Smooth muscle cell (in vitro differentiated cells): Measurements from ENCODE around the gene ZFP62. TPM values are rescaled to one million over a fixed set of nuclear protein-coding genes. Genes with fewer than 3 reads are reported as not detected.
"Not testable (repeated sequence)": the region's sequence is repeated elsewhere in the genome, so short reads cannot be mapped to it uniquely, and the experiment has no call there.

Experiments
- DNase-seq: peaks from one replicate; lab custom pipeline; 2025; ENCODE audit not compliant: unreplicated experiment; lab: John Stamatoyannopoulos, UW
- H2AFZ ChIP-seq: fragments of 200-600 bp; sonication (generic); 2 replicates; pipeline ENCODE4 v1.6.0; 2016; ENCODE audit warnings: antibody characterized with exemption, low read depth, mild to moderate bottlenecking
- H3F3A ChIP-seq: fragments of 200-600 bp; sonication (generic); 2 replicates; pipeline ENCODE4 v1.6.0; 2017; ENCODE audit warnings: antibody characterized with exemption, low read depth
- H3K27ac ChIP-seq: fragments of 200-600 bp; sonication (generic); 2 replicates; pipeline ENCODE4 v1.5.1; 2016; ENCODE audit warnings: low read depth, mild to moderate bottlenecking
- H3K27me3 ChIP-seq: fragments of 200-600 bp; sonication (generic); 2 replicates; pipeline ENCODE4 v1.6.1; 2016; ENCODE audit warnings: low read depth, mild to moderate bottlenecking
- H3K36me3 ChIP-seq: fragments of 200-600 bp; sonication (generic); 2 replicates; pipeline ENCODE4 v1.5.1; 2016; ENCODE audit warnings: low read depth
- H3K4me1 ChIP-seq: fragments of 200-600 bp; sonication (generic); 2 replicates; pipeline ENCODE4 v1.5.1; 2016; ENCODE audit warnings: low read depth
- H3K4me2 ChIP-seq: fragments of 200-600 bp; sonication (generic); 2 replicates; pipeline ENCODE4 v1.6.0; 2016; ENCODE audit warnings: mild to moderate bottlenecking
- H3K4me3 ChIP-seq: fragments of 200-600 bp; sonication (generic); 2 replicates; pipeline ENCODE4 v1.5.1; 2016; ENCODE audit warnings: mild to moderate bottlenecking
- H3K79me2 ChIP-seq: fragments of 200-600 bp; sonication (generic); 2 replicates; pipeline ENCODE4 v1.6.0; 2016; ENCODE audit warnings: low read depth, mild to moderate bottlenecking
- H3K9ac ChIP-seq: fragments of 200-600 bp; sonication (generic); 2 replicates; pipeline ENCODE4 v1.6.0; 2016; ENCODE audit warnings: low read depth
- H3K9me3 ChIP-seq: fragments of 200-600 bp; sonication (generic); replicated peaks from 2 replicates; pipeline ENCODE4 v1.5.1; 2016; ENCODE audit warnings: low read depth
- H4K20me1 ChIP-seq: fragments of 200-600 bp; sonication (generic); 2 replicates; pipeline ENCODE4 v1.6.0; 2016; ENCODE audit warnings: low read depth
- WGBS: methylation state at CpG from one replicate; pipeline ENCODE4 v1.1.7; 2016; ENCODE audit warnings: low lambda C conversion rate; 5-methylcytosine and 5-hydroxymethylcytosine counted together
- polyA plus RNA-seq: library from polyadenylated mRNA; unstranded; fragments of >200 nt; fragmentation: Nextera tagmentation; extraction: Ambion mirVana; gene quantifications from 2 replicates; pipeline ENCODE4 v1.2.1, GENCODE V29; 2016
- total RNA-seq: library from RNA; depleted of rRNA; stranded (reverse); fragments of >200 nt; gene quantifications from 2 replicates; pipeline ENCODE4 v1.2.3, GENCODE V29; 2014
- TF ChIP-seq, protein P1 (sequence below): fragments of 200-600 bp; sonication (generic); IDR thresholded peaks from 2 replicates; pipeline ENCODE4 v1.5.1; 2017; ENCODE audit warnings: borderline replicate concordance, mild to moderate bottlenecking, antibody characterized with exemption; ENCODE audit not compliant: insufficient read depth, poor library complexity, severe bottlenecking

Gene ZFP62
- total and polyA plus RNA-seq, 2 experiments from 2014 or later: 6.4 to 9.2 TPM

DNA sequence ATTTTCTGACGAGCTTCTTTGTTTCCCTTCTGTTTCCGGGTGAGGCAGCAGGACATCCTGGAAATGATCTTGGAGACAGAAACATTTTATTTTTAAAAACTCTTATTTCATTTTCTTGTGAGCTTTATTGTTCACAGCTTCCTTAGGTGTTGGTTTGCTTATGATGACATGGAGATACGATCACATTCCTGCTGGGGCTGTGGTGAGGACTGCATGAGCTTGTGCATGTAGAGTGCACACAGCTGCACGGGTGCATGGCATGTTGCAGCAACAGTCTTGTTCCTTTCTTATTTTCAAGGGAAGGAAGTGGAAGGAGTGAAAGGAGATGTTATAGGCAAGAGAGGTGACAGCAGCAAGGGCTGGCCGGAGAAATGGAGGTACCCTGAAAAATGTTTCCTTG lies 39.1 kb upstream of the ZFP62 start:
- TF ChIP-seq, protein P1, sequence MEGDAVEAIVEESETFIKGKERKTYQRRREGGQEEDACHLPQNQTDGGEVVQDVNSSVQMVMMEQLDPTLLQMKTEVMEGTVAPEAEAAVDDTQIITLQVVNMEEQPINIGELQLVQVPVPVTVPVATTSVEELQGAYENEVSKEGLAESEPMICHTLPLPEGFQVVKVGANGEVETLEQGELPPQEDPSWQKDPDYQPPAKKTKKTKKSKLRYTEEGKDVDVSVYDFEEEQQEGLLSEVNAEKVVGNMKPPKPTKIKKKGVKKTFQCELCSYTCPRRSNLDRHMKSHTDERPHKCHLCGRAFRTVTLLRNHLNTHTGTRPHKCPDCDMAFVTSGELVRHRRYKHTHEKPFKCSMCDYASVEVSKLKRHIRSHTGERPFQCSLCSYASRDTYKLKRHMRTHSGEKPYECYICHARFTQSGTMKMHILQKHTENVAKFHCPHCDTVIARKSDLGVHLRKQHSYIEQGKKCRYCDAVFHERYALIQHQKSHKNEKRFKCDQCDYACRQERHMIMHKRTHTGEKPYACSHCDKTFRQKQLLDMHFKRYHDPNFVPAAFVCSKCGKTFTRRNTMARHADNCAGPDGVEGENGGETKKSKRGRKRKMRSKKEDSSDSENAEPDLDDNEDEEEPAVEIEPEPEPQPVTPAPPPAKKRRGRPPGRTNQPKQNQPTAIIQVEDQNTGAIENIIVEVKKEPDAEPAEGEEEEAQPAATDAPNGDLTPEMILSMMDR: no peak
- Histone ChIP-seq H3K9me3 (no peaks in the 10 kb centered on the region), H3K4me1 (no peaks in the 10 kb centered on the region), H3K4me2 (no peak overlapping the region), H3K27ac (no peak overlapping the region), H3K4me3 (no peak overlapping the region), H2AFZ (no peak overlapping the region), H3K36me3 (no peaks in the 10 kb centered on the region), H3K79me2 (no peaks in the 10 kb centered on the region), H4K20me1 (no peaks in the 10 kb centered on the region), H3K9ac (no peak overlapping the region), H3F3A (no peaks in the 10 kb centered on the region), H3K27me3 (no peaks in the 10 kb centered on the region)
- no peak for DNase-seq
- WGBS: 91% methylated on average over 5 of the region's 5 CpGs

DNA sequence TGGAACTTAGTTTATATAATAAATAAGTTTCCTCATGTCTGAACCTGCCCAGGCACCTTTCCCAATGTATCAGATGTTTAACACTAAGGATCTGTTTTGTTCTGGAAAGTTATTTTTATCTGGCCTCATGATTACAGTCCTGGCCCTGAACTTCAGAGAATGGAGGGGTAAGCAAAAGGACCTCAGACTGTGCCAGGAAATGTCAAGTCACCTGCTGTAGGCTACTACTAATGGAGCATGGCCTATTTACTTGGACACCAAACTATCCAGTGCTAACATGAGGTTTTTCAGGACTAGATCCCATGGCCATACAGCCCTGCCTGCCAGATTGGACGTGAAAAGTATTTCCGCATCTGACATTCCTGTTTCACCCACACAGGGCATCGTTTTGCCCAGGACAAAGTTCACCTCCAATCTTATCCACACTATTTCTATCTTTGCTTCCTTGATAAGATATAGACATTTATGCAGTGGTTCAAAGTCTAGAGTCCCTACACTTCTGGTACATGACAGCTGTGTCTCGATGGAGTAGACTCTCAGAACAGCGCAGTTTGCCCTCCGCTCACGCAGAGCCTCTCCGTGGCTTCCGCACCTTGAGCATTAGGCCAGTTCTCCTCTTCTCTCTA lies 37.7 kb upstream of the ZFP62 start, which contains the start of gene BTNL8:
BTNL8 (plus strand) TSS at position 539 of the 626 bp plus-strand sequence. CDS start 152 bp downstream, outside the sequence.
- TF ChIP-seq, protein P1: no peak
- no peak for DNase-seq
- Histone ChIP-seq H3F3A (no peaks in the 10 kb centered on the region), H3K9me3 (no peaks in the 10 kb centered on the region), H3K36me3 (no peaks in the 10 kb centered on the region), H3K4me2 (no peak within 1 kb of the TSS), H3K9ac (no peak within 1 kb of the TSS), H2AFZ (no peak within 1 kb of the TSS), H3K4me1 (no peaks in the 10 kb centered on the region), H3K79me2 (no peaks in the 10 kb centered on the region), H4K20me1 (no peaks in the 10 kb centered on the region), H3K27me3 (no peaks in the 10 kb centered on the region), H3K4me3 (no peak within 1 kb of the TSS), H3K27ac (no peak within 1 kb of the TSS)
- 91% methylated on average over 9 of the region's 9 CpGs for WGBS

DNA sequence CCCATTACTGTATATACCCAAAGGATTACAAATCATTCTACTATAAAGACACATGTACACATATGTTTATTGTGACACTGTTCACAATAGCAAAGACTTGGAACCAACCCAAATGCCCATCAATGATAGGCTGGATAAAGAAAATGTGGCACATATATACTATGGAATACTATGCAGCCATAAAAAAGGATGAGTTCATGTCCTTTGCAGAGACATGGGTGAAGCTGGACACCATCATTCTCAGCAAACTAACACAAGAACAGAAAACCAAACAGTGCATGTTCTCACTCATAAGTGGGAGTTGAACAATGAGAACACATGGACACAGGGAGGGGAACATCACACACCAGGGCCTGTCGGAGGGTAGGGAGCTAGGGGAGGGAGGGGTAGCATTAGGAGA lies 34.3 kb upstream of the ZFP62 start:
- not testable (repeated sequence) for H3K9ac ChIP-seq, DNase-seq, H3K4me1 ChIP-seq, H3K27me3 ChIP-seq, H3K4me2 ChIP-seq, H3F3A ChIP-seq, H3K9me3 ChIP-seq, H2AFZ ChIP-seq, H3K27ac ChIP-seq, H3K79me2 ChIP-seq, H4K20me1 ChIP-seq, H3K4me3 ChIP-seq, H3K36me3 ChIP-seq
- WGBS: 100% methylated on average over 1 of the region's 1 CpG

DNA sequence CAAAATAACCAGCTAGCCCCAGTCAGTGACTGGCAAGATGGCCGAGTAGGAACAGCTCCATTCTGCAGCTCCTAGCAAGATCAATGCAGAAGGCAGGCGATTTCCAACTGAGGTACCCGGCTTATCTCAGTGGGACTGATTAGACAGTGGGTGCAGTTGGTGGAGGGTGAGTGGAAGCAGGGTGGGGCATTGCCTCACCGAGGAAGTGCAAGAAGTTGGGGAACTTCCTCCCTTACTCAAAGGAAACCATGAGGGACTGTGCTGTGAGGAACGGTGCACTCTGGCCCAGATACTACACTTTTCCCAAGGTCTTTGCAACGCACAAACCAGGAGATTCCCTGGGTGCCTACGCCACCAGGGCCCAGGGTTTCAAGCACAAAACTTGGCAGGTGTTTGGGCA lies 28.3 kb upstream of the ZFP62 start:
- H2AFZ ChIP-seq: no peak overlapping the region
- TF ChIP-seq, protein P1: no peak
- no peaks in the 10 kb centered on the region for H3K9me3 ChIP-seq
- H4K20me1 ChIP-seq: no peaks in the 10 kb centered on the region
- H3K27me3 ChIP-seq: no peaks in the 10 kb centered on the region
- no peak for DNase-seq
- WGBS: 79% methylated on average over 7 of the region's 7 CpGs
- H3K4me3 ChIP-seq: no peak overlapping the region
- no peak overlapping the region for H3K9ac ChIP-seq
- no peak overlapping the region for H3K27ac ChIP-seq
- H3F3A ChIP-seq: no peaks in the 10 kb centered on the region
- no peaks in the 10 kb centered on the region for H3K4me1 ChIP-seq
- no peaks in the 10 kb centered on the region for H3K36me3 ChIP-seq
- no peak overlapping the region for H3K4me2 ChIP-seq
- H3K79me2 ChIP-seq: no peaks in the 10 kb centered on the region

DNA sequence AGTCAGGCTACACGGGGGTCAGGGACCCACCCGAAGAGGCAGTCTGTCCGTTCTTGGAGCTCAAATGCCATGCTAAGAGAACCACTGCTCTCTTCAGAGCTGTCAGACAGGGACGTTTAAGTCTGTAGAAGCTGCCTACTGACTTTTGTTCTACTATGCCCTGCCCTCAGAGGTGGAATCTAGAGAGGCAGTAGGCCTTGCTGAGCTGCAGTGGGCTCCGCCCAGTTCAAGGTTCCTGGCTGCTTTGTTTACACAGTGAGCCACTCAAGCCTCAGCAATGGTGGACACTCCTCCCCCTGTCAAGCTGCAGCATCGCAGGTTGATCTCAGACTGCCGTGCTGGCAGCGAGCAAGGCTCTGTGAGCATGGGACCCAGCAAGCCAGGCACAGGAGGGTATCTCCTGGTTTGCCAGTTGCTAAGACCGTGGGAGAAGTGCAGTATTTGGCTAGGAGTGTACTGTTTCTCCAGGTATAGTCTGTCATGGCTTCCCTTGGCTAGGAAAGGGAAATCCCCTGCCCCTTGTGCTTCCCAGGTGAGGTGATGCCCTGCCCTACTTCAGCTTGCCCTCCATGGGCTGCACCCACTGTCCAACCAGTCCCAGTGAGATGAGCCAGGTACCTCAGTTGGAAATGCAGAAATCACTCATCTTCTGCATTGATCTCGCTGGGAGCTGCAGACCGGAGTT lies 24.9 kb upstream of the ZFP62 start:
- H3F3A ChIP-seq, H3K36me3 ChIP-seq, H3K4me1 ChIP-seq, H3K9me3 ChIP-seq, H3K27ac ChIP-seq, H4K20me1 ChIP-seq, H3K4me2 ChIP-seq, H3K9ac ChIP-seq, H3K4me3 ChIP-seq, H3K79me2 ChIP-seq, DNase-seq, H3K27me3 ChIP-seq, H2AFZ ChIP-seq: not testable (repeated sequence)
- 68% methylated on average over 11 of the region's 11 CpGs for WGBS
